ENCODE data around the gene SPACDR.
"Not testable (repeated sequence)": the region's sequence is repeated elsewhere in the genome, so short reads cannot be mapped to it uniquely, and the experiment has no call there.

SPACDR gene

GRCh38 chr7:100464210-100464660, at the start of gene SPACDR:
TSS of gene SPACDR (minus strand) at chr7:100464260. CDS start at chr7:100464025, 235 bp downstream.
- no peaks in the 10 kb centered on the region for H3K9me3 ChIP-seq (ENCODE audit: control insufficient read depth, insufficient read depth, low read depth, low read length)
- H3K9ac ChIP-seq (ENCODE audit: low read length): no peak within 1 kb of the TSS
- no peak within 1 kb of the TSS for H3K4me3 ChIP-seq (ENCODE audit: low read depth, low read length)
- no peaks in the 10 kb centered on the region for H3K36me3 ChIP-seq (ENCODE audit: control insufficient read depth, insufficient read depth, low read length)
- no peak within 1 kb of the TSS for H3K27ac ChIP-seq (ENCODE audit: low read depth, low read length)
- H3K4me1 ChIP-seq (ENCODE audit: control insufficient read depth, insufficient read depth, low read length): no peaks in the 10 kb centered on the region; the same call in 1 of the 2 replicates
- H3K27me3 ChIP-seq (ENCODE audit: control insufficient read depth, insufficient read depth, low read length): no peaks in the 10 kb centered on the region

GRCh38 chr7:100513212-100513810, 49.3 kb upstream of the SPACDR start:
- no peak overlapping the region for H3K27ac ChIP-seq (ENCODE audit: low read depth, low read length)
- no peaks in the 10 kb centered on the region for H3K27me3 ChIP-seq (ENCODE audit: control insufficient read depth, insufficient read depth, low read length)
- no peaks in the 10 kb centered on the region for H3K36me3 ChIP-seq (ENCODE audit: control insufficient read depth, insufficient read depth, low read length)
- no peaks in the 10 kb centered on the region for H3K9me3 ChIP-seq (ENCODE audit: control insufficient read depth, insufficient read depth, low read depth, low read length)
- peaks cover 4% of the 10 kb centered on the region; the same call in 1 of the 2 replicates for H3K4me1 ChIP-seq (ENCODE audit: control insufficient read depth, insufficient read depth, low read length)
- no peak overlapping the region for H3K9ac ChIP-seq (ENCODE audit: low read length)
- no peak overlapping the region for H3K4me3 ChIP-seq (ENCODE audit: low read depth, low read length)

- H3K27me3 ChIP-seq (ENCODE audit: control insufficient read depth, insufficient read depth, low read length): no peaks in the 10 kb centered on the region
- no peaks in the 10 kb centered on the region for H3K9me3 ChIP-seq (ENCODE audit: control insufficient read depth, insufficient read depth, low read depth, low read length)
- H3K27ac ChIP-seq (ENCODE audit: low read depth, low read length): no peak overlapping the region
- H3K4me3 ChIP-seq (ENCODE audit: low read depth, low read length): no peak overlapping the region
- H3K9ac ChIP-seq (ENCODE audit: low read length): no peak overlapping the region
- no peaks in the 10 kb centered on the region for H3K36me3 ChIP-seq (ENCODE audit: control insufficient read depth, insufficient read depth, low read length)
- peaks cover 4% of the 10 kb centered on the region; the same call in 1 of the 2 replicates for H3K4me1 ChIP-seq (ENCODE audit: control insufficient read depth, insufficient read depth, low read length)
Observed at GRCh38 chr7:100510437-100511239, 46.6 kb upstream of the SPACDR start.

- Histone ChIP-seq H3K9me3 (ENCODE audit: control insufficient read depth, insufficient read depth, low read depth, low read length) (no peaks in the 10 kb centered on the region), H3K4me1 (ENCODE audit: control insufficient read depth, insufficient read depth, low read length) (no peaks in the 10 kb centered on the region), H3K4me3 (ENCODE audit: low read depth, low read length) (no peak overlapping the region), H3K36me3 (ENCODE audit: control insufficient read depth, insufficient read depth, low read length) (no peaks in the 10 kb centered on the region), H3K27ac (ENCODE audit: low read depth, low read length) (no peak overlapping the region), H3K27me3 (ENCODE audit: control insufficient read depth, insufficient read depth, low read length) (no peaks in the 10 kb centered on the region), H3K9ac (ENCODE audit: low read length) (no peak overlapping the region)
Observed at GRCh38 chr7:100509231-100509630, 45.2 kb upstream of the SPACDR start.

GRCh38 chr7:100506356-100506923, 42.4 kb upstream of the SPACDR start:
- no peak overlapping the region for H3K27ac ChIP-seq (ENCODE audit: low read depth, low read length)
- H3K4me1 ChIP-seq (ENCODE audit: control insufficient read depth, insufficient read depth, low read length): no peaks in the 10 kb centered on the region
- H3K36me3 ChIP-seq (ENCODE audit: control insufficient read depth, insufficient read depth, low read length): no peaks in the 10 kb centered on the region
- no peaks in the 10 kb centered on the region for H3K9me3 ChIP-seq (ENCODE audit: control insufficient read depth, insufficient read depth, low read depth, low read length)
- H3K9ac ChIP-seq (ENCODE audit: low read length): no peak overlapping the region
- H3K27me3 ChIP-seq (ENCODE audit: control insufficient read depth, insufficient read depth, low read length): no peaks in the 10 kb centered on the region
- no peak overlapping the region for H3K4me3 ChIP-seq (ENCODE audit: low read depth, low read length)

- H3K27ac ChIP-seq (ENCODE audit: low read depth, low read length): no peak overlapping the region
- H3K36me3 ChIP-seq (ENCODE audit: control insufficient read depth, insufficient read depth, low read length): no peaks in the 10 kb centered on the region
- H3K27me3 ChIP-seq (ENCODE audit: control insufficient read depth, insufficient read depth, low read length): no peaks in the 10 kb centered on the region
- H3K4me3 ChIP-seq (ENCODE audit: low read depth, low read length): no peak overlapping the region
- H3K9me3 ChIP-seq (ENCODE audit: control insufficient read depth, insufficient read depth, low read depth, low read length): no peaks in the 10 kb centered on the region
- no peak overlapping the region for H3K9ac ChIP-seq (ENCODE audit: low read length)
- H3K4me1 ChIP-seq (ENCODE audit: control insufficient read depth, insufficient read depth, low read length): no peaks in the 10 kb centered on the region
Observed at GRCh38 chr7:100504887-100505611, 41.0 kb upstream of the SPACDR start.

- not testable (repeated sequence) for H3K27ac ChIP-seq (ENCODE audit: low read depth, low read length); H3K4me3 ChIP-seq (ENCODE audit: low read depth, low read length); H3K9ac ChIP-seq (ENCODE audit: low read length)
Observed at GRCh38 chr7:100504031-100504430, 40.0 kb upstream of the SPACDR start.

GRCh38 chr7:100500743-100501142, 36.7 kb upstream of the SPACDR start:
- not testable (repeated sequence) for H3K27me3 ChIP-seq (ENCODE audit: control insufficient read depth, insufficient read depth, low read length); H3K9me3 ChIP-seq (ENCODE audit: control insufficient read depth, insufficient read depth, low read depth, low read length); H3K4me3 ChIP-seq (ENCODE audit: low read depth, low read length); H3K9ac ChIP-seq (ENCODE audit: low read length); H3K4me1 ChIP-seq (ENCODE audit: control insufficient read depth, insufficient read depth, low read length); H3K27ac ChIP-seq (ENCODE audit: low read depth, low read length); H3K36me3 ChIP-seq (ENCODE audit: control insufficient read depth, insufficient read depth, low read length)

More at GRCh38 chr7:100504031-100504430, 40.0 kb upstream of the SPACDR start:
- not testable (repeated sequence) for H3K9me3 ChIP-seq (ENCODE audit: control insufficient read depth, insufficient read depth, low read depth, low read length); H3K4me1 ChIP-seq (ENCODE audit: control insufficient read depth, insufficient read depth, low read length); H3K36me3 ChIP-seq (ENCODE audit: control insufficient read depth, insufficient read depth, low read length); H3K27me3 ChIP-seq (ENCODE audit: control insufficient read depth, insufficient read depth, low read length)

GRCh38 chr7:100496509-100496908, 32.4 kb upstream of the SPACDR start:
- no peak overlapping the region for H3K9ac ChIP-seq (ENCODE audit: low read length)
- no peaks in the 10 kb centered on the region for H3K36me3 ChIP-seq (ENCODE audit: control insufficient read depth, insufficient read depth, low read length)
- peaks cover 6% of the 10 kb centered on the region; the same call in 1 of the 2 replicates for H3K4me1 ChIP-seq (ENCODE audit: control insufficient read depth, insufficient read depth, low read length)
- peaks cover 8% of the 10 kb centered on the region for H3K27me3 ChIP-seq (ENCODE audit: control insufficient read depth, insufficient read depth, low read length)
- no peak overlapping the region for H3K4me3 ChIP-seq (ENCODE audit: low read depth, low read length)
- no peak overlapping the region for H3K27ac ChIP-seq (ENCODE audit: low read depth, low read length)
- no peaks in the 10 kb centered on the region for H3K9me3 ChIP-seq (ENCODE audit: control insufficient read depth, insufficient read depth, low read depth, low read length)

- H3K4me3 ChIP-seq (ENCODE audit: low read depth, low read length): peak overlapping the region; percentile 54
Observed at GRCh38 chr7:100493476-100494264, 29.6 kb upstream of the SPACDR start.

More at GRCh38 chr7:100493476-100494264, 29.6 kb upstream of the SPACDR start:
- peaks cover 8% of the 10 kb centered on the region for H3K27me3 ChIP-seq (ENCODE audit: control insufficient read depth, insufficient read depth, low read length)
- H3K4me1 ChIP-seq (ENCODE audit: control insufficient read depth, insufficient read depth, low read length): peaks cover 9% of the 10 kb centered on the region; the same call in 1 of the 2 replicates
- no peak overlapping the region for H3K9ac ChIP-seq (ENCODE audit: low read length)
- H3K27ac ChIP-seq (ENCODE audit: low read depth, low read length): no peak overlapping the region
- H3K9me3 ChIP-seq (ENCODE audit: control insufficient read depth, insufficient read depth, low read depth, low read length): no peaks in the 10 kb centered on the region
- H3K36me3 ChIP-seq (ENCODE audit: control insufficient read depth, insufficient read depth, low read length): 0 out of 2 replicates have a peak, but pooled peaks cover under 1% of the 10 kb centered on the region

Data from HUES6 (cell line).